Ishikawa (cell line): ENCODE measurements around the gene ATG101.

Experiments
- CEBPB ChIP-seq: IDR thresholded peaks from 2 replicates; pipeline ENCODE4 v1.6.1; 2012
- CREB1 ChIP-seq: IDR thresholded peaks from 2 replicates; pipeline ENCODE4 v1.6.1; 2012; ENCODE audit warnings: low read depth
- EP300 ChIP-seq: IDR thresholded peaks from 2 replicates; pipeline ENCODE4 v1.6.1; 2012; ENCODE audit warnings: borderline replicate concordance
- NFIC ChIP-seq: IDR thresholded peaks from 2 replicates; pipeline ENCODE4 v1.6.1; 2012
- RAD21 ChIP-seq: IDR thresholded peaks from 2 replicates; pipeline ENCODE4 v1.6.1; 2012; ENCODE audit warnings: low read depth

DNA sequence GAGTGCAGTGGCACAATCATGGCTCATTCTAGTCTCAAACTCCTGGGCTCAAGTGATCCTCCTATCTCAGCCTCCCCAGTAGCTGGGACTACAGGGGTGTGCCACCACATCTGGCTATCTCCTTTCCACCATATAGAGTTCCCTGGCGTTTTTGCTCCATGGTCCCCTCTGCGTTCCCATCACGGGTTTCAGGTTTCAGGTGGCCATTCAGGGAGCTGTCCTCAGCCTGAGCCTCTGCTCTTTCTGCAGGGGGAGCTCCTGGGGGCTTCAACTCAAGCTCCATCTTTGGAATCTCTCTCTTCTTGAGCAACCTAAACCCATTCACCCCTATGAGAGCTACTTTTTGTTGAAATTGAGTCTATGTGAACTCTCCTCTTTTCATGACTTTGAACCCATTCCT lies 21.3 kb downstream of the ATG101 start:
- TF ChIP-seq EP300 (no peak), RAD21 (no peak), CEBPB (no peak), NFIC (no peak), CREB1 (no peak)
